Measurements from ENCODE around the gene ZNF804B.
"Not testable (repeated sequence)": the region's sequence is repeated elsewhere in the genome, so short reads cannot be mapped to it uniquely, and the experiment has no call there.

Gene ZNF804B

GRCh38 chr7:89085580-89085979 is 326.1 kb downstream of the ZNF804B start:
- DNase-seq (ENCODE audit: low read depth), result no peak

DNA sequence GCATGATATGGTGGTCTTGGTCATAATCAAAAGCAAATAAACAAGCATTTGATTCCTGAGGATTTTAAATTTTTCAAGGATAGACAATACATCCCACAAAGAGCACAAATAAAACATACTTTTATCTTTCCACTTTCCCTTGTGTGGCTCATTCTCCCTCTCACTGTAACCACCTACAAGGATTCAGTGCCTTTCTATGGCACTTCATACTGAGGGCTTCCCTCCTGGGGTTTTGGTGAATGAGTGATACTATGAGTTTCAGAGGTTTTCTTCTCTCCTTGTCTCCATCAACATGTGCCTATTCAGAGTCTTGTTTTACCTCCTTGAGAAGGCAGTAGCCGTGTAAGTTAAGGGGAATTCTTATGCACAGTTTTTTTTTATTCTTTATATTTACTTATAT is 332.1 kb downstream of the ZNF804B start:
- no peak for DNase-seq (ENCODE audit: low read depth)

DNA sequence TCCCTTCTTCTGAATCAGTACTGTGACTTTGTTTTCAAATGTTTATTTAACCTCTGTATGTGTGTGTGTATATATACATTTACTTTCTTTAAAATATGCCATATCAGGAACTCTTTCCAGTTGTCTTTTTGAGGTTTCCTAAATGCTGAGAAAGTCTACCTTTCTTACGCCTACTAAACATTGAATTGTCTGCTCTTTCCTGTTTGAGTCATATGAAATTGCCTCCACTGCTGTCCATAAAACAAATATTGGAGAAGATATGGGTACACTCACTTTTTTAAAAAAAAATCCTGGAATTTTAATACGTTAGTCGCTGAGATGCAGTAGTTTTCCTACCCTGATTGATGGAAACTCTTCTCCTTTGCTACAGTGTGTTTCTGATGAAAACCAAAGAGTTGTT is 334.8 kb downstream of the ZNF804B start:
- no peak for DNase-seq (ENCODE audit: low read depth)

GRCh38 chr7:89103564-89103963 is 344.1 kb downstream of the ZNF804B start:
- no peak for DNase-seq (ENCODE audit: low read depth)

- DNase-seq (ENCODE audit: low read depth), result no peak
Observed at GRCh38 chr7:89104748-89105685, 345.5 kb downstream of the ZNF804B start.

DNA sequence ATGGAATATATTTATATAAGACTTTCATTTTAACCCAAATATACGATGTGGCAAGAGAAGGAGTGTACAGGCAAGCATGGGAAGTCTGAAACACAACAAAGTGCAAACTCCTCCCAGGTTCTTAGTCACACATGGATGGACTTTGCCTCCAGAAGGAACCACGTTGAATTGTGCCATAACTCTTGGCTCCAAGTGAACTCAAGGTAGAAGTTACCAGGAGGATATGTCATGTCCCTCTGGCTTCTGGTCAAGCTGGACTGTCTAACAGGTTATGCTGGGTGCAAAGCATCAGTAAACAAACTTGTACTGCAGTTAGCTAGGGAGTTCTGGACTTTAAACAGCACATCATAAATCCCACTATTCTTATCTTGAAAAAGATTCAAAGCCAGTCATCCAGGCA is 364.4 kb downstream of the ZNF804B start:
- no peak for DNase-seq (ENCODE audit: low read depth)

DNA sequence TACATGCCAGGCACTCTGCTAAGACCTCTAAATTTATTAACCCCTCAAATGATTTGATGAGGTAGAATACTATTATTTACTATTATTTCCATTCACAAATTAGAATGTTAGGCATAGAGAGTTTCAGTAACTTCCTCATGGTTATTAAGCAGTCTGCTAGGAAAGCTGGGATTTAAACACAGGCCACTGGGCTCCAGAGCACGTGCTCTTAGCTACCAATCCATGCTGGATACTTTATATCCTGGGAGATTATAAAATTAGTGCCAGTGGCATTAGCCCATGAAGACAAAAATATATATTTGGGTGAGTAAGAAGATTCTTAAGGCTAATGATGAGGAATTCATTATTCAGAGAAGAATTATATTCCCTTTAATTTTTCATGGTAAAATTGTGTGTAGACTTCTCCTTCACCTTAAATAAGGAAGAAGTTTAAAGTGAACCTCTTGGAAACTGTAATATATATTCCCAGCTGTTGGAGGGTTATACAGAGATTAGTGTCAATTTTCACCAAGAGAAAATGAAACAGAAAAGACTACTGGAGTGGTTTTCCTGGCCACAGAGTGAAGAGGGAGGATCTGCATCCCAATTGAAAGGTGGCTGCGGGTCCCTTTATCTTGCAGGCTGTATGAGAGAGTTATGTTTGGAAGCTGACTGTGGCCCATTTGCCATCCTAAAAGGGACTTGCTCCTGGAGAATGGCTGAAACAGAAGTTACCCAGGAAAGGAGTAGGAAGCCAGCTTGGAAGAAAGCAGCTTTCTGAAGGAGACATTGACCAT is 370.3 kb downstream of the ZNF804B start:
- no peak for DNase-seq (ENCODE audit: low read depth)

GRCh38 chr7:89133357-89133756 is 373.9 kb downstream of the ZNF804B start:
- DNase-seq (ENCODE audit: low read depth), result no peak

- DNase-seq (ENCODE audit: low read depth), result no peak
Observed at GRCh38 chr7:89133819-89134218, 374.3 kb downstream of the ZNF804B start.

GRCh38 chr7:89145801-89146200 is 386.3 kb downstream of the ZNF804B start:
- DNase-seq (ENCODE audit: low read depth), result no peak

DNA sequence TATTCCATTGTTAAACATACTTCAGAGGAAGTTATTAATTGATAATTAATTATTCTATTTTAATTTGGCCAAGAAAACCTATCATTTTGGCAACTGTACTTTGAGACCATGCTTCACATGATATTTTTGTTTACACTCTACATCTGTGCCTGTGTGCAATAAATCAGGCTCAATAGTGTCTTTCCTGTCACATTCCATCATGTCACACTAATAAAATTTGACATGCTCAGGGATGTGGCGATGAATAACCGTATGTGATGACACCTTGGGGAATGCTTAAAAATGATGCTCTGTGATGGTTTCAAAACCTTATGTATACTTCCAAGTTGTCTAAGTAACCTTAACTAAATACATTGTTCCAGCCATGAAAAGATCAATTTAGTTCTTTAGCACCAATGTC is 400.6 kb downstream of the ZNF804B start:
- DNase-seq (ENCODE audit: low read depth), result no peak

DNA sequence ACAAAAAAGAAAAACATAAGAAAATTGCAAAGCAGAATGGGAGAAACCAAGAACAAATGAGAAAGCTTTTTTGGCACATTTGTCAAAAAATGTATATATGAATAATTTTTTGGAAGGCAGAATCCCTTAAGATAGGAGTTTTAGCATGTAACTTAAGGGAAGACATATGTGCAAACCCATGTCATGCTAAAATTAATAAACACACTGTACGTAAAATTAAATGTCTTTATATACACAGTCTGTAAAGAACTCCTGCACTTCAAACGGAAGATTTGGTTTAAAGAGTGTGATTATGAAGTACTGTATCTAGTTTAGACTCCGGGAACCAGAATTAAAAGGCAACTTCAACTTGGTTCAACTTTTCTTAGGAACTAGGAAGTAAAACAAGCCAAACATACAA is 405.9 kb downstream of the ZNF804B start:
- DNase-seq (ENCODE audit: low read depth), result no peak

DNA sequence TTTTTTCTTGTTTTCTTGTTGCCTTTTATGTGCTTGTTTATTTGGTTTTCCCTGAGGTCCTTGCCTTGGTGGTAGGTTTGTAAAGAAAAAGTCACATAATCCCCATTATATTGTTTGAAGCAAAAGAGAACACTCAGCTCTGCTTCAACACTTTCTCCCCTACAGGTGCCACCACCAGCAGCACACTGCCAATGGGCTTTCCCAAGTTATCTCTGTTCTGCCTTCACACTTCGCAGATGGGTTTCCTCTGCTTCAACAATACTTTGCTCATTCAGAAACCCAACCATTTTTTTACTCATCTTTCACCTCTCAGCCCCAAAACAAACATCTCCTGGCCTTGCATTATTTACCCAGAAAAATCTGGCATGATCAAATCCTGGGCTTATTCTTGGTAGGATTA is 411.1 kb downstream of the ZNF804B start:
- DNase-seq (ENCODE audit: low read depth), result no peak

DNA sequence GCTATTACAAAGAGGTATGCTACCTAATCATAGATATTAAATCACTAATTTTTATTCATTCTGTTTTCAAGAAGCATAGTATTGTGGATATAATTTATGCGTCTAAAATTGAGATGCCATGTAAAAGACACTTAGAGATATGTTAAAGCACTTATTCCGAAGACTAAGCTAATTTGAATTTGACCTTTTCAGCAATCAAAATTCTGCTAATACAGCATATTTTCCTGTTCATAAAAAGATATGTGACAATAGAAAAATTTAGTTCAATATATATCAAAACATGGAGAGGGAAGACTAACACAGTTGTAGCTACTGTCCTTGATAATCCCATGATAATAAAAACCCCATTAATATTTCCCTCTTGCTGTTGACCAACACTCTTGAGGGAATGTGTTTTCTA is 422.6 kb downstream of the ZNF804B start:
- no peak for DNase-seq (ENCODE audit: low read depth)

DNA sequence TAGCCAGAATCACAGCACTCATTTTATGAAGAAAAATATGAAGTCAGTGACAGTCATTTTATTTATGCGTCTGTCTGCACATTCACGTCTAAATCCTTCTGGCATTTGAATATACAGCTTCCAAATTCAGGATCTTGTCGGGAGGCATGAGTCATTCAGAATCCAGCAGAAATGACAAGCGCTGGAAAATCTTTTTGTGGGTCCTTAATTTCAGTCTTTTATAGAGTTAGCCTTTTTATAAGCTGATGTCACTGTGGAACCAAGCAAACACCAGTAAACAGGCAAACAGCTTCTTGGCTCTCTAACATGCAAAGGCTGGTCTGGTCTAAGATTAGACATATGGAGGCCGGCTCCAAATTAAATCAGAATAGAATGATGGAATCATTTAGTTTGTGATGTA is 424.2 kb downstream of the ZNF804B start:
- no peak for DNase-seq (ENCODE audit: low read depth)

GRCh38 chr7:89200758-89201157 is 441.3 kb downstream of the ZNF804B start:
- no peak for DNase-seq (ENCODE audit: low read depth)

GRCh38 chr7:89223900-89224395 is 464.4 kb downstream of the ZNF804B start:
- DNase-seq (ENCODE audit: low read depth), result no peak

- not testable (repeated sequence) for DNase-seq (ENCODE audit: low read depth)
Observed at GRCh38 chr7:89228688-89229171, 469.2 kb downstream of the ZNF804B start.

- no peak for DNase-seq (ENCODE audit: low read depth)
Observed at GRCh38 chr7:89238156-89238555, 478.7 kb downstream of the ZNF804B start.

DNA sequence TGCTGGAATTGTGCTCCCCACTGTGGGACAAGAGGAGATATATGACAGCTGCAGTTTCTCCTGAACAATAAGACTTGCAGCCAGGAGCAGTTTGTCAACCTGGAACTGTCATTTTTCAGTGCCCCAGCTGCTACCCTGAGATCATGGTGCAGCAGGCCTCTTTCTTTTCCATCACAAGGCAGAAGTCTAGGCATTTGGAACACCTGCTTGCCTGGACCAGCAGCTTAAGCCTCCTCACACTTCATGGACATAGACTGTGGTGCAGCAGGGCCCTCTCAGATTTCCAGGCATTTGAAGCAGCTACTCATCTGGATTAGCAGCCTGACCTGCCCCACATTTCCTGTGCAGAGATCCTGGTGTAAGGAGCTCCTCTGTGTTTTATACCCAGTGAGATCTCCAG is 486.7 kb downstream of the ZNF804B start:
- no peak for DNase-seq (ENCODE audit: low read depth)

DNA sequence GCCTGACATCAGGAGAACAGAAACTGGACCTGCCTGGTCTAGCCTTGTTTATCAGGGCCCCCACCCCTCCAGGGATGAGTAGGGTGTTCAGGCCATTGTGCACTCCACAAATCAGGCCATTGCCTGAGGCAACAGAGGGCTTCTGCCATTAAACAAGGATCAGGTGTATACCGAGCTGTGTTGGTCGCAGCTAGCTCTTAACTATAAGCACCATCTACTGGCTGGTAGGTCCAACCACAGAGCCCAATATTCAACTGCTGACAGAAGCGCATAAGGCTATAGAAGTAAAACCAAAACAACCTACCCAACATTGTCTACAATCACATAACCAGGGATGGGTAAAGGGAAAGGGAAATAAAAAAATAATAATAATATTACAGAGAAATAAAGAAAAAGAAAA is 487.7 kb downstream of the ZNF804B start:
- no peak for DNase-seq (ENCODE audit: low read depth)

DNA sequence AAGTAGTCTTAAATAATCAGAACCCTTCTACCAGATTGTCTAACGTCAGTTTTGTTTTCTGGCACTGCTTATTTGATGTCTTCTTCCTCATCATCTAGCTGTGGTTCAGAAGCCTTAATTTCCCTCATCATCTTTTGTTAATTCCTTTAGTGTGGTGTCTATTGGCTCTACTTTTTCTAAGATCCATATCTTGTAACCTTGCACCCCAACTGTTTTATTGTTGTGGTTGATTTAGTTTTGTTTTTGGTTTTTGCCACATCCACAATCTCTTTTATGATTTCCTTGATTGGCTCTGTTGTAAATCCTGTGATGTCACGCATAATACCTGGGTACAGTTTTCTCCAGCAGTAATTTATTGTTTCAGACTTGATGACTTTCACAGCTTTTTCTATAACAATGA is 499.6 kb downstream of the ZNF804B start:
- DNase-seq (ENCODE audit: low read depth), result no peak

DNA sequence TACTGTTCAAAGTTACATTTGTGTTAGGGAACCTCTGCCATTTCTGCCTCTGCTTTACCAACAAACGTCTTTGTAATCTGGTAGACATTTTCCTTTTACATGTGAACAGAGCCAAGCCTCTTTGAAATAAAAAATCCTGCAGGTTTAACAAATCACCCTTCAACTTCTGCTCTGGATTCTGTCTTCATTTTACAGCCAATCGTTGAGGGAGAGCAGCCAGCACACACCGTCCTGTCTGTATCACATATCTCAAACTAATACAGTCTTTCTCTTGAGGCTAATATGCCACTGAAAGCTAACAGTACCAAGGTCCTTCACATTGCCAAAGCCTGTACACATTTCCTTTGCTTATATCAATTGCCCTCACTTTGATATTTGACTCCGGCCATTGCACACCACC is 504.6 kb downstream of the ZNF804B start:
- DNase-seq (ENCODE audit: low read depth), result no peak

Data from stimulated activated CD8-positive, alpha-beta memory T cell treated with anti-CD3 and anti-CD28 coated beads, Interleukin-4, amount 100 ng/mL, for 24 hours (primary cell).